Measurements from ENCODE around the gene HS6ST2.

GRCh38 chrX:132657876-132658275, 300.6 kb downstream of the HS6ST2 start:
- TF ChIP-seq CTCF (conservative IDR thresholded peaks at IDR 0.05; ENCODE audit: low read depth, low read length) (no peak), EZH2 (IDR thresholded peaks at IDR 0.05; ENCODE audit: low read length, unreplicated experiment) (no peak)
